Measurements from ENCODE around the gene EMSY. TPM values are rescaled to one million over a fixed set of nuclear protein-coding genes. Genes with fewer than 3 reads are reported as not detected.

EMSY gene
- polyA plus RNA-seq, 1 donor (not counting 4 experiments of a cell fraction or from before 2014, with no cell fraction given) = 11.3 TPM

GRCh38 chr11:76551400-76551799 is 106.6 kb downstream of the EMSY start:
- no peak overlapping the region for H3K4me2 ChIP-seq (ENCODE audit: control insufficient read depth, extremely low read depth, insufficient read depth, low read depth, low read length)
- H3K9me1 ChIP-seq (ENCODE audit: control insufficient read depth, extremely low read depth, insufficient read depth, low read length) = no peaks in the 10 kb centered on the region
- no peaks in the 10 kb centered on the region for H3K36me3 ChIP-seq (ENCODE audit: control insufficient read depth in 2 of 2, extremely low read depth in 1 of 2, insufficient read depth in 2 of 2, low read length in 2 of 2)
- TF ChIP-seq EZH2 (IDR thresholded peaks at IDR 0.05; ENCODE audit: low read length) (no peak), CTCF (optimal IDR thresholded peaks at IDR 0.05 in 1 of 3, IDR thresholded peaks at IDR 0.05 in 1 of 3, conservative IDR thresholded peaks at IDR 0.05 in 1 of 3; ENCODE audit: extremely low read depth in 1 of 3, insufficient read depth in 2 of 3, low read length in 3 of 3) (peak in 1 of 3 experiments; percentile 10)
- H3K4me3 ChIP-seq (ENCODE audit: control insufficient read depth in 2 of 3, extremely low read depth in 1 of 3, insufficient read depth in 2 of 3, low read depth in 1 of 3, low read length in 3 of 3) = no peak overlapping the region
- H3K4me1 ChIP-seq (ENCODE audit: control insufficient read depth, extremely low read depth, insufficient read depth, low read length) = no peaks in the 10 kb centered on the region
- H2AFZ ChIP-seq (ENCODE audit: control insufficient read depth, low read length) = no peak overlapping the region
- no peak for DNase-seq (ENCODE audit: low read depth, low spot score)
- H3K79me2 ChIP-seq (ENCODE audit: control insufficient read depth, insufficient read depth, low read length) = no peaks in the 10 kb centered on the region
- no peak overlapping the region for H3K27ac ChIP-seq (ENCODE audit: control insufficient read depth, insufficient read depth, low read length)
- no peak for FAIRE-seq
- no peaks in the 10 kb centered on the region for H3K9me3 ChIP-seq (ENCODE audit: control insufficient read depth, low read depth, low read length)
- no peaks in the 10 kb centered on the region for H4K20me1 ChIP-seq (ENCODE audit: control insufficient read depth, extremely low read depth, insufficient read depth, low read length)
- no peak overlapping the region for H3K9ac ChIP-seq (ENCODE audit: control insufficient read depth, extremely low read depth, insufficient read depth, low read length)
- no peaks in the 10 kb centered on the region for H3K27me3 ChIP-seq (ENCODE audit: control insufficient read depth, extremely low read depth, insufficient read depth, low read length)
- dilution Hi-C loops (cut with MboI; ENCODE audit: extremely low pct_ligation_motif_present, low sequenced_read_pairs) = no loop called here

GRCh38 chr11:76552987-76553386 is 108.2 kb downstream of the EMSY start:
- Histone ChIP-seq H3K79me2 (ENCODE audit: control insufficient read depth, insufficient read depth, low read length) (no peaks in the 10 kb centered on the region), H3K27me3 (ENCODE audit: control insufficient read depth, extremely low read depth, insufficient read depth, low read length) (no peaks in the 10 kb centered on the region), H4K20me1 (ENCODE audit: control insufficient read depth, extremely low read depth, insufficient read depth, low read length) (no peaks in the 10 kb centered on the region), H2AFZ (ENCODE audit: control insufficient read depth, low read length) (no peak overlapping the region), H3K27ac (ENCODE audit: control insufficient read depth, insufficient read depth, low read length) (no peak overlapping the region), H3K4me2 (ENCODE audit: control insufficient read depth, extremely low read depth, insufficient read depth, low read depth, low read length) (no peak overlapping the region), H3K9me1 (ENCODE audit: control insufficient read depth, extremely low read depth, insufficient read depth, low read length) (no peaks in the 10 kb centered on the region), H3K9ac (ENCODE audit: control insufficient read depth, extremely low read depth, insufficient read depth, low read length) (no peak overlapping the region), H3K9me3 (ENCODE audit: control insufficient read depth, low read depth, low read length) (no peaks in the 10 kb centered on the region), H3K4me3 (ENCODE audit: control insufficient read depth in 2 of 3, extremely low read depth in 1 of 3, insufficient read depth in 2 of 3, low read depth in 1 of 3, low read length in 3 of 3) (no peak overlapping the region), H3K36me3 (ENCODE audit: control insufficient read depth in 2 of 2, extremely low read depth in 1 of 2, insufficient read depth in 2 of 2, low read length in 2 of 2) (no peaks in the 10 kb centered on the region), H3K4me1 (ENCODE audit: control insufficient read depth, extremely low read depth, insufficient read depth, low read length) (no peaks in the 10 kb centered on the region)
- no peak for FAIRE-seq
- dilution Hi-C loops (cut with MboI; ENCODE audit: extremely low pct_ligation_motif_present, low sequenced_read_pairs) = no loop called here
- DNase-seq (ENCODE audit: low read depth, low spot score) = no peak
- TF ChIP-seq CTCF (optimal IDR thresholded peaks at IDR 0.05 in 1 of 3, IDR thresholded peaks at IDR 0.05 in 1 of 3, conservative IDR thresholded peaks at IDR 0.05 in 1 of 3; ENCODE audit: extremely low read depth in 1 of 3, insufficient read depth in 2 of 3, low read length in 3 of 3) = no peak
- TF ChIP-seq EZH2 (IDR thresholded peaks at IDR 0.05; ENCODE audit: low read length) = no peak

Measured in keratinocyte (primary cell).